ENCODE measurements around the gene TRIO. TPM values are rescaled to one million over a fixed set of nuclear protein-coding genes. Genes with fewer than 3 reads are reported as not detected.

TRIO gene
- total RNA-seq, 1 donor from 2014 or later = 95.6 TPM

DNA sequence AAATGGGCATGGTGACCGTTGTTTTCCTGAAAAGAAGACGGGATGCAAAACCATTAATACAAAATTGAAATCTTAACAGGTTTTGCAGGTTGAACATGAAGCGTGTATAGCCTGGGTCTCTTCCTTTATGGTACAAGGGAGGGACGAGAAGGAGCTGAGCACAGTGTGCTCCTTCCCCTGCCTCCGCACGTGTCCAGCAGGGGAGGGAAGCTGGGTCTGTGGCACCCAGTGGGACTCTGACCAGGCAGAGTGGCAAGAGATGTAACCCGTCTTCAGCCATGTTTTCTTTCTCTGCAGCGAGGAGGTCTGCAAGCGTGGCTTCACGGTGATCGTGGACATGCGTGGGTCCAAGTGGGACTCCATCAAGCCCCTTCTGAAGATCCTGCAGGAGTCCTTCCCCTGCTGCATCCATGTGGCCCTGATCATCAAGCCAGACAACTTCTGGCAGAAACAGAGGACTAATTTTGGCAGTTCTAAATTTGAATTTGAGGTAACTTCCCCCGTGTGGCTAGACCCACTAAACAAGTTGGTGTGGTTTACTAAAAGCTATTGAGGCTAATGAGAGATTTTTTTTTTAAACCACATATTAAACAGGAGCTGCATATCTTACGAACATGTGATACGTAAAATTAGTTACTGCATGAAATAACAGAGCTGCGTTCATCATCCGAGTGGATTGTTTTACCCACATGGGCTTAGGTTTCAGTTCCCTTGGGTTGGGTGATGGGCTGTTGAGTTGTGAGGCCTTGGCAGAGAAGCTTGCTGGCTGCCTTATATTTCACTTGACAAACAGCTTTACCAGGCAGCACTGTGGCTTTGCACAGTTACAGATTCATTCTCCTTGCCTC is 143.7 kb downstream of the TRIO start:
- no peak for DNase-seq (ENCODE audit: low read depth in 2 of 2)

DNA sequence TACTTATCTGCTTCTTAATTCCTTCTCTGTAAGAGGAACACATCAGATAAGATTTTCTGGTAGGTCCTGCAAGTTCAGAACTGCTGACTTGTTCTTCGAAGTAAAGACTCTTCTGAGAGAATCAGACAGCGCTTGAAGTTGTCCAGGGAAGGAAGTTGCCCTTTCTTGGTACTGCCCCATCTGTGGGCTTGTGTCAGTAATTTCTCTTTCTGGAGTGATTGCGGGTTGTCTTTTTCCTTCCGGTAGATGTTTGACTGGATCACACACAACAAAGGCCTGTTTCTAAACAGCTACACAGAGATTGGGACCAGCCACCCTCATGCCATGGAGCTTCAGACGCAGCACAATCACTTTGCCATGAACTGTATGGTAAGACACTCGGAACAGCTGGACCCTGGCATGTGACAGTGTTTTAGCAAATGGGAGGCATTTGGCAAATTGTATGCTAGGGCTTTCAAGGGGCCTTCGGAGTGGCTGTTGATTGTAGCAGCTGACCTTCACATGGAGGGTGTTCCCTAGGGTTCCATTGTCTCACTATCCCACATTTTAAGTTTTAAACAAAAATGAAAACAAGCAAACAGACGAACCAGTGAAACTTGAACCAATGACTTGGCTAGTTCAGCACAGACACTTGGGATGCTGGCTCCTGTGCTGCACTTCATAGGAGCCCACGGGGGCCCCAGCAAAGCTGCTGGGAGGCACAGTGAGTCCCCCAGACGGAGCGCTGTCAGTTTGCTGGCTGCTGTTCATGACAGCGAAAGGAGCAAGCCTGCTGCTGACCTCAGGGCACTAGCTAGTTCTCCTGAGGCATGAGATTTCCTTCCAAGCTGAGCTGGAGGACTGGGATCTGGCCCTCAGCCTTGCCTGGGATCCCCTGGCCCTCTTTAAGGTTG is 149.9 kb downstream of the TRIO start:
- DNase-seq (ENCODE audit: low read depth in 2 of 2) = no peak

DNA sequence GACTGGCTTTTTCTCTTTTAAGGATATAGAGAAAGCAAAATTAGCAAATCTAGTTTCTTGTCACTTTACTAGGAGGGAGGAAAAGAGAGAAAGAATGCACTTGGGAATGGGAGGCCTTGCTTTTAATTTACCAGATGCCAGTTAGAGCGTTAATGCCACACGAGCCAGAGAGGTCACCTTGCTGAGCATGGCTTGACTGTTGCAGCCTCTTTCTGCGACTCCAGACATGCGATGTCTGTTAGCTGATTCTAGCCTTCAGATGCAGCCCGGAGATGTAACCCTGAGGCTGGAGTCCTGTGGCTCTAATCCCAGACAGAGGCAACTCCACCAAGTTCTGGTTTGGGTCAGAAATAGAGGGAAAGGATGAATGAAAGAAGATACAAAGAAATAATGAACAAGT is 152.5 kb downstream of the TRIO start:
- DNase-seq (ENCODE audit: low read depth in 2 of 2) = no peak

DNA sequence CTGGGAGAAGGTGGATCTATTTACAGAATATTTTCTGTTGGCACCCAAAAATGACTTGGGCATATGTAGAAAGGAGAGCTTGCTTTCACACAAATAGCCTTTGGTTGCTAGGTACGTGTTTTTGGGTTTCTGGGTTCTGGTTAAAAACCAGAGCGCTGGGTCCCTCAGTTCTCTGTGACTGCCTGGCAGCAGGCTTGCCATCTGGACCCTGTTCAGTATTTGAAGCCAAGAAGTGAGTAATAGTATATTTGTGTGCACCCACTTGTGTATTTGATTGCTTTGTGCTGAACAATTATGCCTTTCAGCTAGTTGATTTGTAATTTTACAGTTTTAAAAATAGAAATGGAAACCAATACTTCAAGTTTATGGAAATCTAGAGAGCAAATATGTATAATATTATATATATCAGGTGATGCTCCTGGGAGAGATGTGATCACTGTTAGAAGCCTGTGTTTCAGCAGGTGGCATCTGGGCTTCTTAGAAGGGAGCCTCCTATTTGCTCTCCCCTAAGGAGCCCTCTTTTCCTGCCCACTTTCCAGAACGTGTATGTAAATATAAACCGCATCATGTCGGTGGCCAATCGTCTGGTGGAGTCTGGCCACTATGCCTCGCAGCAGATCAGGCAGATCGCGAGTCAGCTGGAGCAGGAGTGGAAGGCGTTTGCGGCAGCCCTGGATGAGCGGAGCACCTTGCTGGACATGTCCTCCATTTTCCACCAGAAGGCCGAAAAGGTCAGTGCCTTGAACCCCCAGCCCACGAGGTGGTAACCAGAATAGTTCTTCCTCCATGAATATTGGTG is 153.6 kb downstream of the TRIO start:
- no peak for DNase-seq (ENCODE audit: low read depth in 2 of 2)

DNA sequence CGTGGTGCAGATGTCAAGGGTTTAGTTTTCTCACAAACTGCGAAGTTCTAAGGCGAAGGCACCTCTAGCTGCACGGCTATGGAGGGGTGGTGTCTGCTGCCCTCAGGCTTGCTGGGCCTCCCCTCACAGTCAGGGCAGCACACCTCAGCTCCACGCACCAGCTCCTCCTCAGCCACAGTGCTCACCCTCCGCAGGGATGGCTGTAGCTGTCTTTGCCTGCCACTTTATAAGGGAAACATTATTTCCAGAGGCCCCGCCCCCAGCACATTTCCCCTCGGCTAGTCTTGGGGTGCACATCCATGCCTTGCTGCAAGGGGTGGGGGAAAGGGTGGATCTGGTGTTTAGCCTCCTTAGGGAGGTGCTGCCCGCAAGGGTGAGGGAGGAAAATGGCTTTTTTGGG is 154.6 kb downstream of the TRIO start:
- DNase-seq (ENCODE audit: low read depth in 2 of 2) = no peak

DNA sequence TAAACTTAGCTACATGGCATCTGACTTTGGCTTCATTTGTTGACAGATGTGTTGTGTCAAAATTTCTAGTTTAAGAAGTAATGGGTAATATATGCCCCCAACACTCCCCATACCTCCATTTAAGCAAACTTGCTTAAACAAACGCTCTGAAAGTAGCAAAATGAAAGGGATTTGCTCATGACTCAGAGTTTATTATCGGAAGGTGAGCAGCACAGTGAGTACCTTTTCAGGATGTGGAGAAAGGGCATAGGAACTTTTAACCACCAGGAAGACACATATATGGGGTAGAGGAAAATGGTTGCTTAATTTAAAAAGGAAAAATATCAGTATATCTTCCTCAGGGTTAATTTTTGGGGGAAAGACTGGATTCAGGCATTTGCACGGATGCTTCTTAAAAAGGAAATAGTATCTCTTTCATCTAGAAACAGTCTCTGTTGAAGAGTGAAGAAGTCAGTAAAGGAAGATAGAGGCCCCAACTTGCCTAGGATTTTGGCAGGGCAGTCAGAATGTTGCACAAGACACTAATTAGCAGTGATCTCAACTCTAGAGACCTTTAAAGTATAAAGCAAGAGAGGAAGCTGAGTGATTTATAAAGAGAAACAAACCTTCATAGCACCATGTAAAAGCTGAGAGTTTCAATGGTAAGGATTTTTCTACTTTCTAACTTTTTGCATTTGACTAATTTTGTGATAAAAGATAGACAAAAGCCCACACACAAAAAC is 155.1 kb downstream of the TRIO start:
- DNase-seq (ENCODE audit: low read depth in 2 of 2) = peak; percentile 21 to 36

DNA sequence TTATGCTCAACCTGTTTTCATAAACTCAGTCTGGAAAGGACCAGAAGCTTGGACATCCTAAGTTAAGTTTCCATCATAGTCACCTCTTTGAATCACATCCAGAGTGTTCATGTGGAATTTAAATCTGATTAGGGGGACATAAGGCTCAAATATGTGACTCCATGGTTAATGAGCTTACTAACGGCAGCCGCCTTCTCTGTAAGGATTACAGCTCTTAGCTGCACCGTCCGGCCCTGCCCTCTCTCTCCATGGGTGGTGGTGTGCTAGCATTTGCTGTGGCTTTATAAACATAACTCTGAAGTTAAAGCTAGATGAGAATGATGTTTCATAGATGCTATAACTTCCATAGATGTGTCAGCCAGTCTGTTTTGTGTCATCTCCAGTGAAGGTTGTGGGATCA is 156.5 kb downstream of the TRIO start:
- no peak for DNase-seq (ENCODE audit: low read depth in 2 of 2)

DNA sequence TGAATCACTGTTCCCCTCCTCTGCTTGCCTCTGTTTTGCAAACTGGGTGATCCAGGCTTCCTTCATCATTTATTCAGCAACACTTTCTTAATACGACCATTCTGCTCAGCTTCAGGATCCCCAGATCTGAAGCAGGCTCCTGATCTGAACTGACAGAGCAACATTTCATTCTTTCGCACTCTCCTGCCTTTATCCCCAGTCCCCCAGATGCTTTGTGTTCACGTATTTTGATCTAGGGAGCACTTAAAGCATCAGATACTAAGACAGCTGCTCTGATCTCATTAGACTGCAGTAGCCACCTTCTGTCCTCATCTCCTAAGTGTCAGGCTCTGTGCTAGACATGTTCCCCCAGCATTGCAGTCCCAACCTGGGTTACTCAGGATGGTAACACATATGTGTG is 158.0 kb downstream of the TRIO start:
- DNase-seq (ENCODE audit: low read depth in 2 of 2) = no peak

DNA sequence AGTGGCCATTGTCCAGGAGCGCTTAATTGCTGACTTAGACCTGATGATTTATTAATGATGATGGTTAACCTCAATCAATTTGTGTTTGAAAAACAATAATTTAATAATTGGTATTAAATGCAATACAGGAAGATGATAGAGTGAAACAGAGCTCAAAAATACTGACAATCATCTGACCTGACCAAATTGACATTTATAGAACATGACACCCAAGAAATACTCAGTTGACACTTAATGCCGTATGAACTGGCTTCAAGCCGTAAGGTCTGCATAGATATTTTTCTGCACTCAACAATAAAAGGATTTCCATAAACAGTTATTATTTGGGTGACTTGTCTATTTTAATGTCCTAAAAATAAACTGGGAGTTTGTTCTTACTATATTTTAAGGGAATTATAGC is 159.2 kb downstream of the TRIO start:
- no peak for DNase-seq (ENCODE audit: low read depth in 2 of 2)

DNA sequence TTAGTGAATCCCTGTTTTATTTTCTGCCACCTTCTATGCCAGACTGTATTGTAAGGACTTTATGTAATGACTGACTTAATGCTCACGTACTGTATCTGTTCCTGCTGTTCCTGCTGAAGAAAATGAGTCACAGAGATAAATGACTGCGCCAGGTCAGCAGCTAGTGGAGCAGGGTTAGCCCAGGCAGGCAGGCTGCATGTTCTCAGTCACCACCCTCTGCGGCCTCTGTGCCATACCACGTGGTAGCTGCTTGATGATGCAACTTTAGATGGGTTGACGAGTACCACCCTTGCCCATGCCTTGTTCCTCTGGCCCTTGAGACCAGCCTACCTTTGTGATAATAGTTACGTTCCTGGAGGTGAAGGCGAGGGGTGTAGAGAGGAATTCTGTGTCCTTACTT is 161.9 kb downstream of the TRIO start:
- DNase-seq (ENCODE audit: low read depth in 2 of 2) = peak in 1 of 2 donors; percentile 85

DNA sequence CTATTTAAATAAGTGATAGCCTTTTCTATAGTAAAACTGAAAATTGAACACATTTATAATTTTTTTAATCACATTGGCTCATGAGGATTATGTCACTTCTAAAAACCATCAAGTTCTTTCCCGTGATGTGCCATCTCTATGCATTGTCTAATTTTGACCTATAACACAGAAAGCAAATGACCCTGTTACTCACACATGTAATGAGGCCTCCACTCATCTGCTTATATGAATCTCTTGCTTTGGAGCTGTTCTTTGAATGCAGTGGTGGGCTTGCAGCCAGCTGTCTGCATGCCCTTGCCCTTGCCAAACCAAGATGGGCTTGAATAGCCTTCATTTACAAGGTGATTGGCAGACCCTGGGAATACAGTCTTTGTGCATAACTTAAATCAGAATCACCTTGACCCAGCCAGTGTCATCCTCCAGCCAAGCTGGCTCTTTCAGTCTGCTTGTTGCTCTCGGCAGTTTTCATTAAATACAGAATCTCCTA is 163.2 kb downstream of the TRIO start:
- no peak for DNase-seq (ENCODE audit: low read depth in 2 of 2)

DNA sequence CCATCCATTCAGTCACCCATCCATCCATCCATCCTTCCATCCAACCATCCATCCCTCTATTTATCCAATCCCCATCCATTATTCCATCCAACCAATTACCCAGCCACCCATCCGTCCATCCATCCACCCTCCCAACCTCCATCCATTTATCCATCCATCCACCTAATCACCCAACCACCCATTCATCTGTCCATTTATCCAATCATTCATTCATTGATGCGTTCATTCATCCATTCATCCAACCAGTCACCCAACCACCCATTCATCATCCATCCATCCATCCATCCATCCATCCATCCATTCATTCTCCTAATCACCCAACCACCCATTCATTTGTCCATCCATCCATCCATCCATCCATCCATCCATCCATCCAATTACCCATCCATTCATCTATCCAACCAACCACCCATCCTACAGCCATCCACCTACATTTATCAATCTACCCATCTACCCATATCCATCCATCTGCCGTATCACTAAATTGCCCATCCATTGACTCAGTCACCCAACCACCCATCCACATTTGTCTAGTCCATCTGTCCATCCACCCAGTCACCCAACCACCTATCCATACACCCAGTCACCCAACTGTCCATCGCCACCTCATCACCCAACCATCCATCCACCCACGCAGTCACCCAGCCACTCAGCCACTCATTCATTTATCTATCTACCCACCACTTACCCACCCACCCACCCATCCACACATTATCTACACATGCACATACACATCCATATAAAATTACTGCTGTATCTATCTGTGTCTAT is 165.4 kb downstream of the TRIO start:
- no peak for DNase-seq (ENCODE audit: low read depth in 2 of 2)

DNA sequence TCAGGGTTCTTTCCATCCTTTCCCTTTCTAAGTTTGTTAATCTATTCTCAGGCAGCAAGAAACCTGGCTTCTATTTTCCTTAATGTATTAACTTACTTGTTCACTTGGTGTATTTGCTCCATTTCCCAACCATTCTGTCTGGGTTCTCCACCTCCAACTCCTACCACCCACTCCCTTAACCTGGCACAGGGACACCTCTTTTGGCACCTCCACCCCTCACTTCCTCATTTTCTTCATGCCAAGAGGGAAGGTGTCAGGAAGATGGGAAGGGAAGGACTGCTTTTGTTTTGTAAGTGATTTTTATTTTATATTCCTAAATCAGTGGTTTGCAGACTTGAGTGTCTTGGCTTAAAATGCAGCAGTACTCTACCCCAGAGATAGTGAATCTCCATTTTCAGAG is 166.1 kb downstream of the TRIO start:
- DNase-seq (ENCODE audit: low read depth in 2 of 2) = no peak

DNA sequence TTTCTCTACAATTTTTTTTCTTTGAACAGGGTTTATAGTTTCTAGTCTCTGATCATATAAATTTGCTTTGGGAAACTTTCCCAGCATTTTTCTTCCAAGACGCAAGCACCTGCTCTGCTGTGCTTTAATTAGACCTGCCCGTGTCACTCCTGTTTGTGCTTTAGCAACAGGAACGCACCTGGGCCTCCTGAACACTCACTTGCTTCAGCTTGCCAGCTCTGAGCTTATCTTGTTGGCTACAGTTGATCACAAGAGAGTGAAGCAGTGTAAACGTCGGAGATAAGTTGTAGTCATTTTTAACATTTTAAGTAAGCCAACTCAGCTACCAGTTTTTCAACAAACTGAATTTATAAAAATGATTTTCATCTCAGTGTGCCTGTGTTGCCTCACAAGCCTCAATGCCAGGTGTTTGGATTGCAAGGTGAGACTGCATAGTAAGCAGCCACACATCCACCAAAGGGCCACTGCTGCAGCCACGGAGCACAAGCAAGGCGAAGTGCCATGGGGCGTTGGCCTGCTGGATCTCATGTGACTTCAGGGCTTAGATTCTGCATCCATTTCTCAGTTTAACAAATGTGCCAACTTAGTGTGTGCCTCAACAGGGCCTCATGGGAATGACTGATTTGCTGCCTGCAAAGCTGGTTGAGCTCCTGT is 166.9 kb downstream of the TRIO start:
- DNase-seq (ENCODE audit: low read depth in 2 of 2) = no peak

DNA sequence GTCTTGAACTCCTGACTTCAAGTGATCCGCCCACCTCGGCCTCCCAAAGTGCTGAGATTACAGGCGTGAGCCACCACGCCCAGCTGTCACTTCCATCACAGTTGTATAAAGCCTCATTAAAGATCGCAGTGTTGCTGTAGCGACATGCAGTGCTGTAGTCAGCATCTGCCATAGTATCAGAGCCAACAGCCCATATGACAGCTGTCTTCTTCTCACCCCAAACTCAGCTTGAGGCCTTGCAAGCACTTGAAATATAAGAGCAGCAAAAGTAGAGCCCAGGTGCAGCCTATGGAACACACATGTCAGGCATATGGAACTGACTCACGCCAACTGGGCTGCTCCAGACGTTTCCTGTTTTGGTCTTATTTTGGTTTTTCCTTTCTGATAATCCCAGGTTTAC is 167.8 kb downstream of the TRIO start:
- DNase-seq (ENCODE audit: low read depth in 2 of 2) = peak in 1 of 2 donors; percentile 28

DNA sequence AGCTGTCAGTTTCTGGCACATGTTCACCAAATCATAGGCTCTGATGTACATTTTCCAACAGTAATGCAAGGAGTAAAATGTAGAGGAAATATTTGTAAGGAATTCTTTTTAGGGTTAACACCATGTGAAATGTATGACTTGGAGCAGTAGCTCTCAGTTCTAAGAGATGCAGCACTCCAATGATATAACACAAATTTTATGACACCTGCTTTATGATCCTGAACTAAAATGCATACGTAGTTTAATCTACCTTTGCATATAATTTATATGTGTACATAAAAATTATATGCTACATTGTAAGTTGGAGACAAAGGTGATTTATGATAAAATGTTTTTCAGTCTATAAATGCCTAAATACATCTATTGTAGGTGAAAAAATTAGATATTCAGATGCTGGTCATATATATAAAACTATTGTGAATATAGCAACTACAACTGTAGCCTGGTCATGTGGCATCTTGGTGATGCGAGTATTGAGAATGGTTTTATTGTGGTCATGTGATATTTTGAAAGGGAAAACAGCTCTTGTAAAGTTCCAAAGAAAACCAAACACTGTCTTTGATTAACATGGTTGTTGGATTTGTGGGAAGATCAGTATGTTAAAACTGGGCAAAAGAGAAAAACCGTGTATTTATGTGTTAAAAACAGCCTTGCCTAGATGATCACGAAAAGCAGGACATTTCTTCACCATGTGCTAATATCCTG is 171.0 kb downstream of the TRIO start:
- peak in 1 of 2 donors; percentile 10 for DNase-seq (ENCODE audit: low read depth in 2 of 2)

DNA sequence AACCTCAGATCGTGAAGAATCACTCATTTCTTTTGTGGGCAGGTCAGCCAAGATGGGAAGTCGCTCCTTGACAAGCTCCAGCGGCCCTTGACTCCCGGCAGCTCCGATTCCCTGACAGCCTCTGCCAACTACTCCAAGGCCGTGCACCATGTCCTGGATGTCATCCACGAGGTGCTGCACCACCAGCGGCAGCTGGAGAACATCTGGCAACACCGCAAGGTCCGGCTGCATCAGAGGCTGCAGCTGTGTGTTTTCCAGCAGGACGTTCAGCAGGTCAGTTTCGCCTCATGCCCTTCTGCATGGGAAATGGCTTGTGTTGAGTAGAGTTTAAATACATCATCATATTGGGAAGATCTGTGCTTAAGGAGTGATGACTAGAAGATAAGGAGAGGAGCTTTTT is 173.3 kb downstream of the TRIO start:
- no peak for DNase-seq (ENCODE audit: low read depth in 2 of 2)

DNA sequence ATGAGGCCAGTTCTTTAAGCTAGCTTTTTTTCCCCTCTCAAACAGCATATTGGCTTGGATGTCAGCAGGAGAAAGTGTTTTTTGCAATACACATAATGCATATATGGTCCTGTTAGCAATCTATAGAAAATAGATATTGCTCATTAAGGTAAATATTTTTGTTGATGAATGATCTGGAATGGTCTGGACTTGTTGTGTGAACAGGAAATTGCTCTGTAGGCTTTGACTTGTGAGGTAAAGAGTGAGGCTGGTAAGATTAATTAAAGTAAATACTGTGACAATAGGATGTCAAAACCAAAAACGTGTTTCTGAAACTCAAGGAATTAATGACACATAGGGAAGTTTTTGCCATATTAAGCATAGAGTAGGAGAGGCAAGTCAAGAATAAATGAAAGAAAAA is 176.0 kb downstream of the TRIO start:
- no peak for DNase-seq (ENCODE audit: low read depth in 2 of 2)

DNA sequence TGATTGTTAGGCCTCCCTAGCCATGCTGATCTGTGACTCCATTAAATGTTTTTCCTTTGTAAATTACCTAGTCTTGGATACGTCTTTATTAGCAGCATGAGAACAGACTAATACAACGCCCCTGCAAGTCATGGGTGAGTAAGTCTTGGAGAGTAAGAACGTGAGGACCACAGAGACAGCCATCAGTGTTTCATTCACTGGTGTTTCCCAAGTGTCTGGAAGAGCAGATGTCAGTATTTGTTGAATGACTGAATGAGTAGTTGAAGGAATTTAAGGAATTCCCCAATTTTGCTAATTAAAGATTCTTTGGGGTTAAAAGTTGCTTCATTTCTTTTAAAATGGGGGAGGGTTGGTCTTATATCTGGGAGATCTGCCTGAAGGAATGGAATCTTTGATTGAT is 178.8 kb downstream of the TRIO start:
- DNase-seq (ENCODE audit: low read depth in 2 of 2) = no peak

All from lung microvascular endothelial cell (primary cell).